GM18520 (cell line): ENCODE measurements around the gene IPPK.
"Not testable (repeated sequence)": the region's sequence is repeated elsewhere in the genome, so short reads cannot be mapped to it uniquely, and the experiment has no call there.

Source experiments
- ATAC-seq: cut with Tn5 transposase; IDR thresholded peaks from one replicate; pipeline ENCODE4 v1.9.1; 2021; ENCODE audit not compliant: unreplicated experiment

The IPPK gene

GRCh38 chr9:92639124-92639523 lies 30.8 kb downstream of the IPPK start:
- no peak for ATAC-seq

- ATAC-seq: no peak
Observed at GRCh38 chr9:92638621-92639101, 31.3 kb downstream of the IPPK start.

- no peak for ATAC-seq
Observed at GRCh38 chr9:92637886-92638620, 31.9 kb downstream of the IPPK start.

GRCh38 chr9:92637326-92637725 lies 32.6 kb downstream of the IPPK start:
- no peak for ATAC-seq

GRCh38 chr9:92636627-92637026 lies 33.3 kb downstream of the IPPK start:
- ATAC-seq: no peak

GRCh38 chr9:92635760-92636159 lies 34.2 kb downstream of the IPPK start:
- no peak for ATAC-seq

GRCh38 chr9:92634712-92635605 lies 35.0 kb downstream of the IPPK start:
- ATAC-seq: no peak

GRCh38 chr9:92633614-92634278 lies 36.2 kb downstream of the IPPK start:
- no peak for ATAC-seq

- no peak for ATAC-seq
Observed at GRCh38 chr9:92632641-92633040, 37.3 kb downstream of the IPPK start.

GRCh38 chr9:92631452-92632343 lies 38.2 kb downstream of the IPPK start:
- no peak for ATAC-seq

- ATAC-seq: no peak
Observed at GRCh38 chr9:92627651-92628050, 42.3 kb downstream of the IPPK start.

- ATAC-seq: no peak
Observed at GRCh38 chr9:92626484-92626883, 43.4 kb downstream of the IPPK start.

- not testable (repeated sequence) for ATAC-seq
Observed at GRCh38 chr9:92623936-92624335, 46.0 kb downstream of the IPPK start.

GRCh38 chr9:92620845-92621244 lies 49.1 kb downstream of the IPPK start:
- no peak for ATAC-seq

- no peak for ATAC-seq
Observed at GRCh38 chr9:92619601-92620300, 50.2 kb downstream of the IPPK start.

- no peak for ATAC-seq
Observed at GRCh38 chr9:92618633-92619225, 51.2 kb downstream of the IPPK start.

GRCh38 chr9:92617951-92618510 lies 51.9 kb downstream of the IPPK start:
- ATAC-seq: no peak

GRCh38 chr9:92617195-92617813 lies 52.6 kb downstream of the IPPK start:
- no peak for ATAC-seq

GRCh38 chr9:92616655-92617111 lies 53.2 kb downstream of the IPPK start:
- no peak for ATAC-seq
